Mammary epithelial cell (primary cell): ENCODE data around the gene KRI1.

Experiments used
- EZH2 ChIP-seq: IDR thresholded peaks from 2 replicates; pipeline ENCODE4 v1.6.1; 2012; ENCODE audit warnings: low read length, inconsistent platforms, borderline replicate concordance
- TF ChIP-seq, protein P1 (sequence below), 2 donors: IDR thresholded peaks in 1 of 2; conservative IDR thresholded peaks in 1 of 2; 2 replicates each; pipeline ENCODE4 v1.5.1; 2011 to 2012; ENCODE audit warnings: inconsistent platforms in 2 of 2, low read length in 2 of 2, mild to moderate bottlenecking in 2 of 2, control low read depth in 1 of 2, low read depth in 1 of 2; ENCODE audit not compliant: insufficient read depth in 1 of 2; ENCODE audit errors: extremely low read depth in 1 of 2

DNA sequence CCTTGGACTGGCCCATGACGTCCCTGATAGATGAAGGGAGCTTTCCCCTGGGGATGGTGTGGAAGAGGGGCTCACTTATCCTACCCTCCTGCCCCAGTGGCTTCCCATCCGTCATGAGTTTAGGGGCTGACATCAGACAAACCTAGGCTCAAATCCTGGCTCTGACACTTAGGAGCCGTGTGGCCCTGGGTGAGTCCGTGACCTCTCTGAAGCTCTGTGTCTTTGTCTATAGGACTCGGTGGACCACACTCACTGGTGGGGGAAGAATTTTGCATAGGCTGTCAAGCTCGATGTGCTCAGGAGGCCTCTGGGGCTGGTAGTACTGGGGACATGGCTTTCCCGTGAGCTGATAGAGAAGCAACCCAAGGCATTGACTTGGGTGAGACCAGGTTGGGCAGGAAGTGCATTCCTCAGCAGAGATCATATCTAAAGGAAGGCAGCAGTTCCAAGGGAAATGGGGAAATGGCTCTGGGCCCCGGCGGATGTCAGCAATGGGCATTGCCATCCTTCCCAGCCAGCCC is 38.7 kb upstream of the KRI1 start:
- TF ChIP-seq, protein P1, sequence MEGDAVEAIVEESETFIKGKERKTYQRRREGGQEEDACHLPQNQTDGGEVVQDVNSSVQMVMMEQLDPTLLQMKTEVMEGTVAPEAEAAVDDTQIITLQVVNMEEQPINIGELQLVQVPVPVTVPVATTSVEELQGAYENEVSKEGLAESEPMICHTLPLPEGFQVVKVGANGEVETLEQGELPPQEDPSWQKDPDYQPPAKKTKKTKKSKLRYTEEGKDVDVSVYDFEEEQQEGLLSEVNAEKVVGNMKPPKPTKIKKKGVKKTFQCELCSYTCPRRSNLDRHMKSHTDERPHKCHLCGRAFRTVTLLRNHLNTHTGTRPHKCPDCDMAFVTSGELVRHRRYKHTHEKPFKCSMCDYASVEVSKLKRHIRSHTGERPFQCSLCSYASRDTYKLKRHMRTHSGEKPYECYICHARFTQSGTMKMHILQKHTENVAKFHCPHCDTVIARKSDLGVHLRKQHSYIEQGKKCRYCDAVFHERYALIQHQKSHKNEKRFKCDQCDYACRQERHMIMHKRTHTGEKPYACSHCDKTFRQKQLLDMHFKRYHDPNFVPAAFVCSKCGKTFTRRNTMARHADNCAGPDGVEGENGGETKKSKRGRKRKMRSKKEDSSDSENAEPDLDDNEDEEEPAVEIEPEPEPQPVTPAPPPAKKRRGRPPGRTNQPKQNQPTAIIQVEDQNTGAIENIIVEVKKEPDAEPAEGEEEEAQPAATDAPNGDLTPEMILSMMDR (conservative IDR thresholded peaks at IDR 0.05 in 1 of 2, IDR thresholded peaks at IDR 0.05 in 1 of 2; ENCODE audit: extremely low read depth in 1 of 2, insufficient read depth in 1 of 2, low read depth in 1 of 2, low read length in 2 of 2): no peak
- no peak for TF ChIP-seq EZH2
